ENCODE results near the gene AUH.
A peak's percentile ranks its signal among the peaks of the same experiment; 100 is the strongest.

The AUH gene

DNA sequence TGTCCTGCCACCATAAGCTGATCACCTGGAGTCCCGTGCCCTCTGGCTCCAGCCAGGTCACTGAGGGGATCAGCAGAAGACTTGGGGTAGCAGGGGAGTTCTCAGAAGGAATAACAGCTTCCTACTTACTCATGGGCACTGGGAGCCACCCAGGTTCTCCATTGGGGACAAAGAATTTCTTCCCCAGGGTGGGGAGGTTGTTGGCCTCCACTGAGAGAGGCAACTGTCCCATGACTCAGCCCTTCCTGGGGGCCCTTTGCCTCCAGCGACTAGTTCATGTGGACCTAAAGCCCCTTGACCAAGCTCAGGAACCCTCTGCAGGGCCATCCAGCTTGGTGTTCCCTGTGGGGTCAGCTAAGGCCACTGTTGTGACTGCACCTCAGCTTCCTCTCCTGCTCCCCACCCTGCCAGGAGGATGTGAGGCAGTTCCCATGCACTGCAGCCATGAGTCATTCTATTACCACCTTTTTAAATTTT is 175.0 kb downstream of the AUH start:
- DNase-seq, result peak in 1 of 5 experiments; percentile 54

DNA sequence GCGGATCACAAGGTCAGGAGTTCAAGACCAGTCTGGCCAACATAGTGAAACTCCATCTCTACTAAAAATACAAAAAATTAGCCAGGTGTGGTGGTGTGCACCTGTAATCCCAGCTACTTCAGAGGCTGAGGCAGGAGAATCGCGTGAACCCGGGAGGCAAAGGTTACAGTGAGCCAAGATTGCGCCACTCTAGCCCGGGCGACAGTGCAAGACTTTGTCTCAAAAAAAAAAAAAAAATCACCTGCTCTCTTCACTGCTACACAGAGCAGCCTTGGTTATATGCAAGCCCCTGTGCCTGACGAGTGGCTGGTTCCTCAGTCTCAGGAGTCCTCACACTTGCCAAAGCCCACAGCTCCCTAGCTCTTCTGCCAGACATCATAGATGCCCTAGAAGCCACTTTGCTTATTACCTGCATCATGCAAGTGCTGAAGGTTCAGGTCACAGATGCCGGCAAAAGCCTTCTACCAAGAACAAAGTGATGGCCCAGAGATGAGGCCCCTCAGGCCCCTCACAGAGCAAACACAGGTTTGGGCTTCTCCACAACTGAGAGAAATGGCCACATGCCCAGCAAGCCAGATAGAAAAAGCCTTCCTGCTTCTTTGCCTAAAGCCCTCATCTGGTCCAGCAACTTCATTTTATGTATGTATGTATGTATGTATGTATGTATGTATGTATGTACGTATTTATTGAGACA is 176.4 kb downstream of the AUH start:
- DNase-seq, result no peak

DNA sequence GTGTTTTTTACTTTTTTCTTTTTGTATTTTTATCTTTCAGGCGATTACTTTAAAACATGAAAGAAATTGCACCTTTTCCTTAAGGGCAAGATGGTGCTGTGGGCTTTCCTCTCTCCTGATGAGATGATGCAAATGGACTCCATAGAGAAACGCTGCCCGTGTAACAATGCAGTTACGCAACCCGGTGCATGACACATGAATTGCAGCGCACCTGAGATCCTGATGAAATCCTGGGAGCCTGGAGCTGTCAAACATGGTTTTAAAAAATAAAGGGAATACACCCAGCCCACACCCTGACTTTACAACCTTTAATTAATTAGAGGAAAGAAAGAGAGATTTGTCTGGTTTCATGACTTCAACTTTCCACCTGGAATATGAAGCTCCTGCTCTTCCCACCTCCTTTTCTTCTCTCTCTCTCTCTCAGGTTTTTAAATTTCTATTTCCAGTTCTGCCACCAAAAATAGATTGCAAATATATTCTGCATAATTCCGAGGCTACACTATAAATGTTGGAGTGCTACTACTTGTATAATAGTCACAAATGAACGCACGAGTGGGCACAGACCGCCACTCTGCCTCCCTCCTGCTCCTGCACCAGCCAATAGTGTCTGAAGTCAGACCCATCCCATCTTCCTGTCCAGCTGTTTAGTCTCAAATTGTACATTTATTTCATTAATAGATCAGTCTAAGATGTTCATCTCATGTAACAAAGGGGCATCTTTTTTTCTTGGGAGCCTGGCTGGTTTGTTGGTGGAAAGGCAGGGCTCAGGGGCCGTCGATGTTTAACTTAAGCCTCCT is 179.1 kb downstream of the AUH start:
- no peak for DNase-seq

DNA sequence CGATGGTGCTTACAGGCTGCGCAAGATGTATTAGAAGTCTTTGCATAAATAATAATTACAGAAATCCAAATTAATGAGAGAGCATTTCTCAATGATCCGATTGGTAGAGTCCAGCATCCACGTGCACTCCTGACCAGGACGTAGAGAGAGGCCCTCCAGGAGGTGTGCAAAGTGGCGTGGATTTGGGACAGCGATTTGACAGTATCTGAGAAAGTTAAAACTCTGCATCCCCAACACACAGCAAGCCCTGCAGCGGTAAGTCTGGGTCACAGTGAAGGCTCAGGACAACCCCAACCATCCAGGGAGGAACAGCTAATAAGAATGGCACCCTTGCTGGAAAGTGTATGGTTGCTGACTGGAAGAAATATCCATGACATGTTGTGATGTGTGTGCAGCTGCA is 180.2 kb downstream of the AUH start:
- no peak for DNase-seq

DNA sequence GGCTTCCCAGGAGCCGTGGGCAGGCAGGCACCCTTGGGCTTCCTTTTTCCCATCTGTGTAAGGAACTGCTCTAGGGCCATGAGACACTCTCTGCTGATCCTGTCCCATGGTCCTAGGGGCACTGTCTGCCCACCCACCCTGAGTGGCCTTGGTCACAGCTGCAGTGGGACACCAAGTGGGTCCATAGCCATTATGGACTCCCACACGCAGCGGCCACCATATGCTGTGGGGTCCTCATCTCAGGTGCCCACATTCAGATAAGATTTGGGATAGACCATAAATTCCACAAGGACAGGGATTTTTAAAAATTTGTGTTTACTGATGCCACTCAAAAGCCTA is 180.8 kb downstream of the AUH start:
- DNase-seq, result no peak

DNA sequence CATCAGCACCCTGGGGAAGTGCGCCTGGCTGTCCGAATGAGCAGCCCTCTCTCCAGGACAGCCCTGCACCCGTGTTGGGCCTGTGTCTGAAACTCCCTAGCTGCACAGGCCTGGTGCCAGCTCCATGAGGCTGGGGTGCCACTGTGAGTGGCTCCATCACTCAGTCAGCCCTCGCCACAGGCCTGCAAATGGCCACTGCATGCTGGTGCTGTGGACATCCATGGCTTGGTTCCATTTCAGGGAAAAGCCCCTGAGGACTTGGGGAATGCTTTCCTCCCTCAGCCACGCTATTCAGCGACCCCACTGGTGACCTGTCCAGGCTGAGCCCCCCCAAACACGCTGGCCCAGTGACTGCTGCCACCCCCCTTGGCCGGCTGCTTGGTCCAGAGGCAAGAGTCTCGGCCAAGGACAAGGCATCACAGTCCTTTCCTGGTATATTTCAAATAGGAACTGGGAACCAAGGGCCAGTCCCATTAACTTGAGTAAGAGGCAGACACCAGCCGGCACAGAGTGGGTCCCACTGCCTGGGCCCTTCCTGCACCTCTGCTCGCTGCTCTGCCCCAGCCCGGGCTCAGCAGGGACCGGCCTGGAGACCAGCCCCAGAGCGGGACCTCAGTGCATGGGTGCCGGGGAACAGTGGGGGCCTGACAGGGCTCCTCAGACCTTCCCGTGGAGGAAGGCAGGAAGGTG is 181.3 kb downstream of the AUH start:
- DNase-seq, result no peak

DNA sequence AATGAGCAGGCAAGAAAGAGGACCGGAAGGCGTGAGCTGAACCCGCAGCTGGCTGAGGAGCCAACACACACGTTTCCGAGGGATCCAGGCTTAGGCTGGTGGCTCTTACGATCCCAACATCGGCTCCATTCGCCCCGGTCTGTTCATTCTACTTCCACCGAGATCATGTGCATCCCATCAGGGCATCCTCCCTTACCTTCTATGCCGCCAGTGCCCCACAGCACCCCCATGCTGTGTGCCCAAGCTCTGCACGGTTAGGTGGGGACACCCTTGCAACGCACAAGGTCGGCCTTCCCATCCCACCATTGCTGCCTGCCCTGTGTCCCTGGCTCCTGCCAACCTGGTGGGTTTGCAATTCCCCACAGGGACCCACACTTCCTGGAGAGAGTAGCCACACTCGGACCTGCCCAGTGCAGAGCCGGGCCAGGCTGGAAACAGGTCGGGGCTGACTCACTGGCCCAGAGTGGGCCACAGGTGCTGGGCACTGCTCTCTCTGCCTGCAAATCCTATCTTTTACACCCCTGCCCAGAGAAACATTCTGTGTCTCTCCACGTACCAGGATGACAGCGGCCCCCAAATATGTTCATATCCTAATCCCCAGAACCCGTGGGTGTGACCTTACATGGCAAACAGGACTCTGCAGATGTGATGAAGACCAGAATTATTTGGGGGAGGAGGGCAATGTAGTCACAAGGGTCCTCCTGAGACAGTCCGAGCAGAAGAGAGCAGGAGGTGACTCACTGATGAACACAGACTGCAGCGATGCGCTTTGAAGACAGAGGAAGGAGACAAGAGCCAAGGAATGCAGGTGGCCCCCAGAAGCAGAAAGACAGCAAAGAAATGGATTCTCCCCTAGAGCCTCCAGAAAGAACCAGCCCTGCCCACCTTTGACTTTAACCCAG is 182.2 kb downstream of the AUH start:
- DNase-seq, result no peak

DNA sequence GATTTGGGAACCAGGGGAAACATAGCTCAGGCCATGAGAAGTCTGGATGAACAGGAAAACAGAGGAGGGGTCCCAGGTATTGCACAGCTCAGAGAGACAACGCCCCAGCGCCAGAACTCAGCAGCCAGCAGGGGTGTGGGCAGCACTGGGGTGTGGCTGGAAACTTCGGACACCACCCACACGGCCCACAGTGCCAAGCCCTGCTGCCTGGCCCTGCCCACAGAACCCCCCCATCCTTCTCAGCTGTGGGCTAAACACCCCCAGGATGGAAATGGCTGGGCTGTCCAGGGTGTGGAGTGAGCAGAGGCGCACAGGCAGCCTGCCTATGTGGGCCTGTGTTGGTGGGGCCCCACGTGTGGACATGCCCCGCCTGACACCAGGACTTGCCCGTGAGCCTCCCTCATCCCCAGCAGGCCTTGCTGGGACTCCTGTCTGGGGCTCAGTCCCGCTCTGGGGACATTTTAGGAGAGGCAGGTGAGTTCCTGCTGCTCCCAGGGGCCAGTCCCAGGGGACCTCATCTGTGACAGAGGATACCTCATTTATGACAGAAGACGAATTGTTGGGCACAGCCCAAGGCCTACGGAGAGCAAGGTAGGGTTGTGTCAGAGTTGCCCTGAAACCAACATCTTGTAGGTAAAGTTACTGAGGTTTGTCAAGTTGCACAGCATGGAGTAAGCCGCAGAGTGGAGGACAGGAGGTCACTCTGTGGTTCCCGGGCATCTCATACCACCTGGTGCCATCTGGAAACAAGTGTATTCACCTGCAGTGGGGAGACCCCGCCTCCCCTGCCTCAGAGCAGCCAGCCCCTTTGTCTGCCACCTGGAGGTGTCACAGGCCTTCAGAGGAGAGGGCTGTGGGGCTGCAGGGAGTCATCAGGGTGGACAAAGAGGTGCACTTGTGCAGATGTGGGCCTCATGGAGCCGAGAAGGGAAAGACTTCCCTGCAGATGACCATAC is 183.2 kb downstream of the AUH start:
- no peak for DNase-seq

DNA sequence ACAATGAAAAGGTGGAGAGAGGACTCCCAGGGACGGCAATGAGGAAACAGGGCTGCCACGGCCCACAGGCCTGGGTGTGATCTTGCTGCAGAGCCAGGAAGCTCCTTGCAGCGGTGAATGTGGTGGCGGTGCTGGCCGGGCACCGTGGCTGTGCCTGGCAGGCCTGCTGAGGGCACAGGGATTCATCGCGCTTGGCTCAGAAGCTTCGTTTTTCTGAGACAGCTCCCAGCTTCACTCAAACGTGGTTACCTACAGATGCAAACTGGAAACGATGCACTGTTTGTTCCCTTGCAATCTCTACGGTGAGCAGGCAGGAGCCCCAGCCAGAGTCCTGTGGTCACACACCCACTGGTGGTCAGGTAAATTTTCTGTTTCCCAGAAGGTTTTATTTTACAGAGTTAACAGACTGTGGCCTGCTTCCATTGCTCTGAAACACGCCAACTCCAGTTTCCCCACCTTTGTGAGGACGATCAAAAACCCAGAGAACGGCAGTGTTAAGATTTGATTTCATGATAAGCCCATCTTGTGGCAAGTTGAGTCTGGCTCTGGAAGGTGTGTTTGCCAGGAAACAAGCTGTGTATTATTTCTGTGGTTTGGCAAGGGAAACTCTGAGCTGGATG is 183.9 kb downstream of the AUH start:
- peak in 1 of 5 experiments; percentile 68 for DNase-seq

DNA sequence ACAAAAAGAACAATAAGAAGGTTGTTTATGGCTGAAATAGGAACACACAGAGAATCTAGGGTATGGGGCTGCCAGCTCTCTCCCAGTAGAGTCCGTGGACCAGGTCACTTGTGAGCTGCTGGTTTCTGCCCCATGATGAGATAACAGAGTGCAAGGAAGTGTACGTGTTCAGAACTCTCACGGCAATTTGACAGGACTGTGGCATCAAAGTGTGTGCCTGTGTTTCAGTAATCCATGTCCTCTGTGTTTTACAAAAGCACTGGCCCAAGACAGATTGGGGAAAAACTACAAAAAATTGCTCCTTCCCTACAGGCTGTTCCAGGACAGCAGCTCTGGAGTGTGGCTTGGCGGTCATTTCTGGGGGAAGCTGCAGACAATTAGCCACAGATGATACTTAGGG is 184.6 kb downstream of the AUH start:
- DNase-seq, result no peak

DNA sequence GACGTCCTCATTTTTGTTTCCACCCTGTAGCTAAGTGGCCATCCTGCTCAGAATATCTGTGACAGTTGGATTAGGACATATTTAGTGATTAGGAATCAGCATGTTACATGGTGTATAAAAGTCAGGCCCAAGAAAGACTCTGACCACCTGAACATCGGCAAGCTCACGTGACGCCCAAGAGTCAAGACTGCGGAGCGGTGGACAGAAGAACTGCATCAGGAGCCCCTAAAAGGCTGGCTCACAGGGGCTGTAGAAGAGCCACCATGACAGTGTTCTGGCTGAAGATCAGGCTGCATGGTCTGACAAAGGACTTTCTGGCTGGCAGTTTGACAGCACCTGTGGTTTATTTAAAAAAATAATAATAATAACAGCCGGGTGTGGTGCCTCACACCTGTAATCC is 185.3 kb downstream of the AUH start:
- DNase-seq, result no peak

DNA sequence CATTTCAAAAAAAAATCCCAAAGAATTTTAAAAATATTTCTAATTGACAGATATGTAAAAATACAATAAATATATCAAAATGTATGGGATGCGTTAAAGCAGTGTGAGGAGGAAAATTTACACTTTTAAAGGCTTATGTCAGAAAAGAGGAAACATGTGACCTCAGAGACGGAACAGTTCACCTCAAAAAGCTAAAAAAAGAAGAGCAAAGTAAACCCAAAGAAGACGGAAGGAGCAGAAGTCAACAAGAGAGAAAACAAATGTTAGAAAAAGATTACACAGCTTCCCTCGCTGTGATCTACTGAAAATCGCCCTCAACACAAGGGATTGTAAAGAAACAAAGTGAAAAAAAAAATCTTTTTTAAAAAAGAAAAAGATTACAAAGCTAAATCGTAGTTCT is 186.9 kb downstream of the AUH start:
- DNase-seq, result peak in 2 of 5 experiments; percentile 21 to 75

DNA sequence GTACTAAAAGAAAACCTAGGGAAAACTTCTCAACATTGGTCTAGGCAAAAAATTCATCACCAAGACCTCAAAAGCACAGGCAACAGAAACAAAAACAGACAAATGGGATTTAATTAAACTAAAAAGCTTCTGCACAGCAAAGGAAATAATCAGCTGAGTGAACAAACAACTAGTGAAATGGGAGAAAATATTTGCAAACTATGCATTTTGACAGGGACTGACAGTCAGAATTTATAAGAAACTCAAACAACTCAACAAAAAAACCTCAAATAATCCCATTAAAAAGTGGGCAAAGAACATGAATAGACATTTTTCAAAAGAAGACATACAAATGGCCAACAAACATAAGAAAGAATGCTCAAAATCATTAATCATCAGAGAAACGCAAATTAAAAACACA is 189.4 kb downstream of the AUH start:
- DNase-seq, result no peak

DNA sequence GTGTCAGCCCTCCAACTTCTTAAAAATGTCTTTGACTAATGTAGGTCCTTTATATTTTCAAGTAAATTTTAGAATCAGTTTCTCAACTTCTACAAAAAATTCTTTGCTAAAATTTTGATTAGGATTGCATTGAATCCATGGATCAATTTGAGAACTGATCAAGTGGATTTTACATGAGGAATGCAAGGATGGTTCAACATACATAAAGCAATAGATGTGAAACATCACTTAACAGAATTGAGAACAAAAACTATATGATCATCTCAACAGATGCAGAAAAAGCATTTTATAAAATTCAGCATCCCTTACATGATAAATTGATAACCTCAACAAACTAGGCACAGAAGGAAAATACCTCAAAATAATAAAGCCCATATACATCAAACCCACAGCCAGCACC is 190.8 kb downstream of the AUH start:
- DNase-seq, result peak in 1 of 5 experiments; percentile 36

DNA sequence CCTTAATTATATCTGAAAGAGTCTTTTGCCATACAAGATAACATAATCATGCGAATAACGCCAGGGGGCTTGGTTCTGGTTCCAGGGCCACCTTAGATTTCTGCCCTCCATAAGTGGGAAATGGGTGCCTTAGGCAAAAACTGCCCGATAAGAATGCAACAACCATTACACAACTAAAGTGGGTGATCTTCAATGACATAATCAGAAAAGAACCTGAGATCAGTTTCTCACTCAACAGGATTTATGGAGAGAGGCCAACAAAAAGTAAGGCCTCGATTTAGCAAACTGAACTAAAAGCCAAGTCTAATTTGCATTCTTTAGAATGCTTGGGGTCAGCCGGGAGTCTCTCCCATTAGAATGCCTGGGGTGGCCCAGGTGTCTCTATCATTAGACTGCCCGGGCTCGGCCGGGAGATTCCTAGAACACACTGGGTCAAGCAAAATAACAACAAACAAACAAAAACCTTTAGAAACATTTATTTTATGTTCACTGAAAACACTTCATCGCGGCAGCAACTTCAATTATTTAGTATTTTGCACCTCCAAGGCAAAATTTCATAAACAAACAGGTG is 194.8 kb downstream of the AUH start:
- no peak for DNase-seq

DNA sequence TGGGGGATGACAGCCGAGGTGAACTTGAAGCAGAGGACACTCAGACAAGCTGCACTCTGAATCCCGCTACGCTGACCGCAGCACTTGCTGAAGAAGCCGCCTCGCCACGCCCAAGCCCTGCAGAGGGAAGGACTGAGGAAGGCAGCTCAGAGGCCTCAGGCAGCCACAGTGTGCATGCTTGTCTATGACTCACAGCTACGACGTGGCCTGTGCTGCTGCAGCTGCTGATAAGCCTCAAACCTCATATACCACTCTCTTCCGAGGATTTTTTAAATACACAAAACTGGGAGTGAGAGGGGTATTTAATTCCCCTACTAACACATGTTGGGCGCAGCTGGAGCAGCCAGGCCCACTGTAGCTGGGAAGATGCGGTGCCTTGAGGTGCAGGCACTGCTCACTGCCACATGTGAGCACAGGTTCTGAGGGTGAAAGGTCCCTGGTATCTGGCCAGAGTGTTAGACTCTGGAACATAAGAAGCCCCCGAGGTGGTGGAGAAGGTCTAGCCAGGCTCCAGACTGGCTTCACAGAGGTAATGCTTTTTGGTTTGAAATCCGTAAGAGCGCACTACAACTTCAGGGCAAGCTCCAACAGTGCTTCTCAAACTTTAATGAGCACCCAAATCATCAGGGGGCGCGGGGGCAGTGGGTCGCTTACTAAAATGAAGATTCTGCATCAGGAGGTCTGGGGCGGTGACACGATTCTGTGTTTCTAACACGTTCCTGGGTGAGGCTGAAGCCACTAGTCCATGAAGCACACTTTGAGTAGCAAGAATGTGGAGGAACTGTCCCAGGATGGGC is 196.8 kb downstream of the AUH start:
- peak in 3 of 5 experiments; percentile 28 to 96 (median 51) for DNase-seq

Data from T-helper 2 cell (primary cell).